HAP-1 (cell line): ENCODE data around the gene RIPK4.
"Not testable (repeated sequence)": the region's sequence is repeated elsewhere in the genome, so short reads cannot be mapped to it uniquely, and the experiment has no call there.

Experiments
- DNase-seq, 2 experiments: peaks; one replicate each; pipeline ENCODE4 v3.0.0-alpha.2; 2016 to 2020; ENCODE audit warnings: low spot score in 2 of 2
- H3K27me3 ChIP-seq: fragments of 250-450 bp; sonication (Bioruptor Pico); 2 replicates; pipeline ENCODE4 v1.5.1; 2020; ENCODE audit warnings: low read depth, mild to moderate bottlenecking, moderate library complexity
- H3K36me3 ChIP-seq: fragments of 250-450 bp; sonication (Bioruptor Pico); replicated peaks from 2 replicates; pipeline ENCODE4 v1.5.1; 2020; ENCODE audit warnings: mild to moderate bottlenecking
- H3K4me1 ChIP-seq: fragments of 250-450 bp; sonication (Bioruptor Pico); 2 replicates; pipeline ENCODE4 v1.5.1; 2020; ENCODE audit warnings: mild to moderate bottlenecking
- H3K4me3 ChIP-seq: fragments of 250-450 bp; sonication (Bioruptor Pico); 2 replicates; pipeline ENCODE4 v1.5.1; 2020; ENCODE audit warnings: mild to moderate bottlenecking, moderate library complexity
- H3K9me3 ChIP-seq: fragments of 250-450 bp; sonication (Bioruptor Pico); 2 replicates; pipeline ENCODE4 v1.5.1; 2020; ENCODE audit warnings: mild to moderate bottlenecking, moderate library complexity
- in situ Hi-C: fragments of 300-500 bp; cut with MboI; formaldehyde crosslinking; loops from 3 replicates; pipeline ENCODE4 v1.14.3; 2020; ENCODE audit warnings: low sequenced_read_pairs, inconsistent platforms, mixed read lengths

The RIPK4 gene

GRCh38 chr21:41723835-41724234 lies 43.0 kb downstream of the RIPK4 start:
- DNase-seq, H3K4me1 ChIP-seq, H3K27me3 ChIP-seq, H3K36me3 ChIP-seq, in situ Hi-C loops, H3K9me3 ChIP-seq, H3K4me3 ChIP-seq: not testable (repeated sequence)

DNA sequence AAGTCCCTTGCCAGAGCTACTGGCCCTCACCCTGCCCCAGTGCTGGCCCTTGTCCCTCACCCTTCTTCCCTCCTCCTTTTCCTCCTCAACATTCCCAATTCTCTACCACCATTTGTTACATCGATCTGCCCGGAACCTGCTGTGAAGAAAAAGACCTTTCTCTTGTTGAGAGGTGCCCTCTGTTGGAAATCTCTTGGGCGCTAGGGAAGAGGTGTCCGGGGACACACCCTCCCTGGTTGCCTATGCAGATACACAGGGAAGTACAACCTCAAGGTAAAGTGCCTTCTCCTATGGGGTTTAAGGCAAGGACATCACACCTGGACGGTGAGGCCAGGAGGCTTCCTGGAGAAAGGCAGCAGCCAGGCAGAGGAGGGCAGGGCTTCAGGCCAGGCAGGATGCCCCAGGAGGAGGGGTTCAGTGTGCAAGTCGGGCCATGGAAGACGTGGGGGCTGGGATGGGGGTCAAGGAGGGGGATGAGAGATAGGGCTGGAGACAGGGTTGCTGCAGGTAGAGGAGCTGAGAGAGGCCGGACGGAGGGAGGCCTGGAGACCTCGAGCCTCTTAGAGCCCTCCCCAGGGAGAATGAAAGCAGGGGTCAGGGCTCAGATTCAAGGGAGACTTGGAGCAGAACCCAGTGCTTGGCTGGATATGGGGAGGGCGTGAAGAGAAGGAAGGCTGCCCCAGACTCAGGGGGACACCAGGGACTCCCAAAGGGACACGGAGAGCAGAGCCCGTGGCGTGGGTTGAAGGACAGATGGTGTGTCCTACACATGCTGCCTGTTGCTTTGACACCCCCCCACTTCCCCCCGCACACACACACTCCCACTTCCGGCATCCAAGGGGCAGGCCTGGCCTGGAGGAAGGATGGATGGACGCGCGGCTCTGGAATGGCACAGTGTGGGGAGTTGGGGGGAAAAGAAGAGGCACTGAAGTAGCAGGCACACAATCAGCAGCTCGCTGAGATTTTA lies 44.5 kb downstream of the RIPK4 start:
- in situ Hi-C loops: no loop called here
- Histone ChIP-seq H3K27me3 (no peaks in the 10 kb centered on the region), H3K36me3 (no peaks in the 10 kb centered on the region), H3K4me3 (no peak overlapping the region), H3K4me1 (no peaks in the 10 kb centered on the region), H3K9me3 (no peaks in the 10 kb centered on the region)
- no peak for DNase-seq

DNA sequence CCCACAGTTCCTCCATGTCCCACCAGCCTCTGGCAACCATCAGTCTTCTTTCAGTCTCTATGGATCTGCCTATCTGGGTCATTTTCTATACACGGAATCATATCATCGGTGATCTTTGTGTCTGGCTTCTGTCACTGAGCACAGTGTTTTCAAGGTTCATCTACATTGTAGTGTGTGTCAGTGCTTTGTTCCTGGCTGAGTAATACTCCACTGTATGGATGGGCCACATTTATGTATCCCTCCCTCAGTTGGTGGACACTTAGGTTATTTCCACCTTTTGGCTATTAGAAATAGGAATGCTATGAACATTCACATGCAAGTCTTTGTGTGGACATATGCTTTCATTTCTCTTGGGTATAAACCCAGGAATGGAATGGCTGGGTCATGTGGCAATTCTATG lies 46.6 kb downstream of the RIPK4 start:
- Histone ChIP-seq H3K9me3 (no peaks in the 10 kb centered on the region), H3K36me3 (no peaks in the 10 kb centered on the region), H3K4me3 (no peak overlapping the region), H3K27me3 (no peaks in the 10 kb centered on the region), H3K4me1 (no peaks in the 10 kb centered on the region)
- DNase-seq: no peak
- in situ Hi-C loops: no loop called here

GRCh38 chr21:41719691-41720090 lies 47.2 kb downstream of the RIPK4 start:
- no peaks in the 10 kb centered on the region for H3K4me1 ChIP-seq
- H3K4me3 ChIP-seq: no peak overlapping the region
- no peaks in the 10 kb centered on the region for H3K36me3 ChIP-seq
- no peaks in the 10 kb centered on the region for H3K27me3 ChIP-seq
- no peak for DNase-seq
- no peaks in the 10 kb centered on the region for H3K9me3 ChIP-seq
- in situ Hi-C loops: no loop called here

DNA sequence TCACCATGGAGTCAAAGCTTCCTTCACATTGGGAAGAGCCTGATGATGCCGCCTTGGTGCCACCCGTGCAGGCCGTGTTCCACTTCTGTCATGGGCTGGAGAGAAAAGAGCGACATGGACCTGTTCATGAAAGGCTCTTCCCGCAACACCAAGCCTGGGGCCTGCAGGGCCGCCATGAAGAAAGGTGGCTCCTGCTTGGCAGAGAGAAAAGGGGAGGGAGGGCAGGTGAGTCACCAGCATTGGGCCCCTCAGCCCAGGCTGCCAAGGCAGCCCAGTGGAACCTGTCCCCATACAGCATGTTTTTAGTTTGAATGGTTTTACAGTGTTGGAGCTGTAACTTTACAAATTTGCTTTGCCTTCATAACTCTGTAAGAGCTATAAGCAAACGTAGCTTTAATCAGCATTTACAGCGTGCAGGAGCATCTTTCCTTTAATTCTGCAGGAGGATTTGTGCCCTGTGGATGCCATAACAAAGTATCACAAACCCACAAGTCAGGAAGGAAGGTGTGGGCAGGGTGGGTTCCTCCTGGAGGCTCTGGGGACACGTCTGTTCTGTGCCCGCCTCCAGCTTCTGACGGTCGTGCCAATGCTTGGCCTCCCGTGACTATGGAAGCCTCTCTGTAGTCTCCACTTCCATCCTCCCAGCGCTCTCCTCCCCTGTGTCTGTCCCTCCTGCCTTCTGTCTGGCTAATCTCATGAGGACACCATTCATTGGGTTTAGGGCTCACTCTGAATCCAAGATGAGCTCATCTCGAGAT lies 49.1 kb downstream of the RIPK4 start:
- no peak overlapping the region for H3K4me3 ChIP-seq
- DNase-seq: no peak
- H3K27me3 ChIP-seq: no peaks in the 10 kb centered on the region
- no peaks in the 10 kb centered on the region for H3K9me3 ChIP-seq
- H3K36me3 ChIP-seq: no peaks in the 10 kb centered on the region
- in situ Hi-C loops: no loop called here
- H3K4me1 ChIP-seq: no peaks in the 10 kb centered on the region

DNA sequence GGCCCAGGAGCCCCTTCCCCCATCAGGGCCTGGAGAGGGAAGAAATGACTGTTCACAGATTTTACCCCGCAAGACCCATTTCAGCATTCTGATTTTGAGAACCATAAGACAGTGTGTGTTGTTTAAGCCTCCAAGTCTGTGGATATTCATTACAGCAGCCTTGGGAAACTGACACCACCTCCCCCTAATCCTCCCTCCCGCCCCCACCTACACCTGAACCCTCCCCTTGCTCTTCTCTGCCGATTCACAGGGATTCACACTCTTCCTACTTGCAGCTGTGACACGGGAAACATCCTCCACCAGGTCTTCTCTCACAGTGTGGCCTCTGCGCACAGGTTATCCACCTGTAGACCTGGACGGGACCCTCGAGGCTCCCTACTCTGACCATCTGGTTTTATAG lies 50.1 kb downstream of the RIPK4 start:
- H3K4me3 ChIP-seq: no peak overlapping the region
- in situ Hi-C loops: no loop called here
- no peaks in the 10 kb centered on the region for H3K27me3 ChIP-seq
- no peaks in the 10 kb centered on the region for H3K36me3 ChIP-seq
- no peaks in the 10 kb centered on the region for H3K9me3 ChIP-seq
- no peak for DNase-seq
- H3K4me1 ChIP-seq: no peaks in the 10 kb centered on the region

- no peaks in the 10 kb centered on the region for H3K36me3 ChIP-seq
- no peak for DNase-seq
- H3K4me3 ChIP-seq: no peak overlapping the region
- H3K27me3 ChIP-seq: no peaks in the 10 kb centered on the region
- in situ Hi-C loops: no loop called here
- no peaks in the 10 kb centered on the region for H3K4me1 ChIP-seq
- H3K9me3 ChIP-seq: no peaks in the 10 kb centered on the region
These were observed 51.1 kb downstream of the RIPK4 start for GRCh38 chr21:41715649-41716281.

- H3K36me3 ChIP-seq, H3K9me3 ChIP-seq, H3K27me3 ChIP-seq, in situ Hi-C loops, H3K4me1 ChIP-seq, DNase-seq, H3K4me3 ChIP-seq: not testable (repeated sequence)
These were observed 52.5 kb downstream of the RIPK4 start for GRCh38 chr21:41714299-41714865.

DNA sequence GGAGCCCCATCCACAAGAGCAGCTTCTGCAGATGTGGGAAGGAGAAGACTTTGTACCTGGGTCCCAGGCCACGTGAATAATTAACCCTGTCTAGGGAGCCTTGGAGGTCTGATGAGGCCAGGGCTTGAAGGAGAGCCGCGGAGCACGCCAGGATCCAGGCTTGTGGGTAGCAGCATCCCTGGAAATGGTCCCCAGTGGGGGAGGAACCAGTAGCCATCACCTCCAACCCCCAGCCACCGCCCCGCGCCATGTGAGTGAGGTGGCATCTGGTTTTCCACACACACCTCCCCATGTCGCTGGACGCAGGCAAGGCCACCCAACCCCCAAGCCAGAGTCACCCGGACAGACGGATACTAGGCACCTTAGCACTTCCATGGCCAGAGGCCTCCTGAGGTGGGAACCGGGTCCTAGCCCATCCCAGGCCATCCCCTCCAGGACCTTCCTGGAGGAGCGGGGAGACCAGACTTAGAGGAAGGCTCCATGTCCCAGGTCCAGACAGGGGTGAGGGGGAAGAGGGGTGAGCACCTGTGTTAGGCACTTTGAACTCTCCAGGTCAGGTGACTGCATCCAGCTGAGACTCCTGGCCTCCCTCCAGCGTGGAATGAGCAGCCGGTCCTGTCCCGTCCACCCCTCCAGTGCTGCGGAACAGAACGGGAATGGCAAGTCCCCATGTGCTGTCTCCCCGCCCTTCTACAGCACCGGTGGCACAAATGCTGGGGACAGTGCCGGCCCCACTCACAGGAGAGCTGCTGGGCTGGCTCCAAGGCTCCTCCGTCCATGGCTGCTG lies 53.2 kb downstream of the RIPK4 start:
- Histone ChIP-seq H3K27me3 (no peaks in the 10 kb centered on the region), H3K36me3 (no peaks in the 10 kb centered on the region), H3K9me3 (no peaks in the 10 kb centered on the region), H3K4me1 (no peaks in the 10 kb centered on the region), H3K4me3 (no peak overlapping the region)
- no peak for DNase-seq
- in situ Hi-C loops: no loop called here

DNA sequence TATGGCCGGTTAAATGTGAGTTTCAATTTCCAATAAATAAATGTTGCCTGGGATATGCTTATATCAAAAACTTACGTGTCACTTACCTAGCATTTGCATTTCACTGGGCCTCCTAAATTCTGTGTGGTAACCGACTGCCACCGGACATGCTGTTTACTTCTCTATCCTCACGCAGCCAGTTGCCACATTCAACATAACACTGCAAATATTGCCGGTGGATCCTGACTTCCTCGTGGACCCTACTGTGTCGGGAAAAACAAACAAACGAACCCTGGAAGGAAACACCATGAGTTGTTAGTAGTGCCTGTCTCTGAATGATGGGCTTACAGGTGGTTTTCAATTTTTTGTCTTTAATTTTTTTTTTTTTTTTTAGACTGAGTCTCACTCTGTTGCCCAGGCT lies 54.1 kb downstream of the RIPK4 start:
- no peaks in the 10 kb centered on the region for H3K9me3 ChIP-seq
- H3K4me3 ChIP-seq: no peak overlapping the region
- H3K36me3 ChIP-seq: no peaks in the 10 kb centered on the region
- DNase-seq: no peak
- H3K4me1 ChIP-seq: no peaks in the 10 kb centered on the region
- in situ Hi-C loops: no loop called here
- H3K27me3 ChIP-seq: no peaks in the 10 kb centered on the region

GRCh38 chr21:41712201-41712600 lies 54.7 kb downstream of the RIPK4 start:
- DNase-seq: no peak
- Histone ChIP-seq H3K4me1 (no peaks in the 10 kb centered on the region), H3K27me3 (no peaks in the 10 kb centered on the region), H3K36me3 (no peaks in the 10 kb centered on the region), H3K4me3 (no peak overlapping the region), H3K9me3 (no peaks in the 10 kb centered on the region)
- in situ Hi-C loops: no loop called here

GRCh38 chr21:41711416-41712007 lies 55.3 kb downstream of the RIPK4 start:
- Histone ChIP-seq H3K36me3 (no peaks in the 10 kb centered on the region), H3K4me3 (no peak overlapping the region), H3K27me3 (no peaks in the 10 kb centered on the region), H3K9me3 (no peaks in the 10 kb centered on the region), H3K4me1 (no peaks in the 10 kb centered on the region)
- no peak for DNase-seq
- in situ Hi-C loops: no loop called here

DNA sequence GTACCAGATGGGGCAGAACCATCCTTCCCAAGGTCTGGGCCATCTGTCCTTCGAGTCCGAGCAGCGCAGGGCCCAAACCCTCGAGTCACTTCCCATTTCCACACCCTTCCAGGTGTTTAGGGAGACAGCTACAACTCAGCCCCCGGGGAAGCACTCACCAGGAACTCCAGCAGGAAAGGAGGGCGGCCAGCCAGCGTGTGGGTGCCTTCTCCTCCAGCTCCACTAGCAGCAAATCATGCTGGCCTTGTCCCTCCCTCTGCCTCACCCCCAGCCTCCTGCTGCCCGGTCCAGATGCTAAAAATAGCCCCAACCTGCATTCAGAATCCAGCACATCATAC lies 56.1 kb downstream of the RIPK4 start:
- in situ Hi-C loops: no loop called here

More for the DNA sequence above, 56.1 kb downstream of the RIPK4 start:
- DNase-seq: no peak
- Histone ChIP-seq H3K36me3 (no peaks in the 10 kb centered on the region), H3K4me3 (no peak overlapping the region), H3K9me3 (no peaks in the 10 kb centered on the region), H3K4me1 (no peaks in the 10 kb centered on the region), H3K27me3 (no peaks in the 10 kb centered on the region)
